ENCODE results near the gene PHLDB2. TPM values are rescaled to one million over a fixed set of nuclear protein-coding genes. Genes with fewer than 3 reads are reported as not detected.

PHLDB2 gene
- total RNA-seq, 1 donor from 2014 or later: 59.1 TPM

DNA sequence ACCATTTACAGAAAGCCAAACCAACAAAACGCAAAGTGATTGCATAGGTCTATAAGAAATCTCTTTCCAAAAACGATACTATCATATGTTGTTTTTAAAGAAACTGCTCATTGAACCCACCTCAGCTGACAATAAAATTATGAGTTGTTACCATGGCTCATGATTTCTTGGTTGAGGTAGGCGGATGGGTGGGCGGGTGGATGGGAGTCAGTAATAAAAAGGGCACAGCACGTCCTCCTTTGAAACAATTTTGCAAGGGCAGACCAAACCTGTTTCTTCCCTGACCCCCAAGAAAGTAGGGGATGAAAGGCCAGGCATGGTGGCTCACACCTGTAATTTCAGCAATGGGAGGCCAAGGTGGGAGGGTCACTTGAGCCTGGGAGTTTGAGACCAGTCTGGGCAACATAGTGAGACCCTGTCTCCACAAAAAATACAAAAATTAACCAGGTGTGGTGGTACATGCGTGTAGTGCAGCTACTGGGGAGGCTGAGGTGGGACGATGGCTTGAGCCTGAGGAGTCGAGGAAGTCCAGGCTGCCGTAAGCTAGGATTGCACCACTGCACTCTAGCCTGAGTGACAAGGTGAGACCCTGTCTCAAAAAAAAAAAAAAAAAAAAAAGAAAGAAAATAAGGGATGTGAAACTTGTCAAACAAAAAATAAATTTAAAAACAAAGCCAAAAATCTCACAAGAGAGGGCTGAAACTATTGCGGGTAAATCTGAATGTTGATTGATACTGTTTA, 121.8 kb downstream of the PHLDB2 start:
- TF ChIP-seq, protein P1, sequence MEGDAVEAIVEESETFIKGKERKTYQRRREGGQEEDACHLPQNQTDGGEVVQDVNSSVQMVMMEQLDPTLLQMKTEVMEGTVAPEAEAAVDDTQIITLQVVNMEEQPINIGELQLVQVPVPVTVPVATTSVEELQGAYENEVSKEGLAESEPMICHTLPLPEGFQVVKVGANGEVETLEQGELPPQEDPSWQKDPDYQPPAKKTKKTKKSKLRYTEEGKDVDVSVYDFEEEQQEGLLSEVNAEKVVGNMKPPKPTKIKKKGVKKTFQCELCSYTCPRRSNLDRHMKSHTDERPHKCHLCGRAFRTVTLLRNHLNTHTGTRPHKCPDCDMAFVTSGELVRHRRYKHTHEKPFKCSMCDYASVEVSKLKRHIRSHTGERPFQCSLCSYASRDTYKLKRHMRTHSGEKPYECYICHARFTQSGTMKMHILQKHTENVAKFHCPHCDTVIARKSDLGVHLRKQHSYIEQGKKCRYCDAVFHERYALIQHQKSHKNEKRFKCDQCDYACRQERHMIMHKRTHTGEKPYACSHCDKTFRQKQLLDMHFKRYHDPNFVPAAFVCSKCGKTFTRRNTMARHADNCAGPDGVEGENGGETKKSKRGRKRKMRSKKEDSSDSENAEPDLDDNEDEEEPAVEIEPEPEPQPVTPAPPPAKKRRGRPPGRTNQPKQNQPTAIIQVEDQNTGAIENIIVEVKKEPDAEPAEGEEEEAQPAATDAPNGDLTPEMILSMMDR (IDR thresholded peaks at IDR 0.05; ENCODE audit: unreplicated experiment): no peak
- Mint-ChIP-seq H3K9me3 (ENCODE audit: low read depth) (no peaks in the 10 kb centered on the region), H3K36me3 (ENCODE audit: insufficient read depth) (peaks cover 5% of the 10 kb centered on the region), H3K4me1 (ENCODE audit: low read depth) (peaks cover 24% of the 10 kb centered on the region), H3K4me3 (ENCODE audit: low read depth) (peak overlapping the region; percentile 91), H3K27me3 (no peaks in the 10 kb centered on the region), H3K27ac (peak overlapping the region; percentile 79)
- no peak for DNase-seq (ENCODE audit: low spot score, unreplicated experiment)

DNA sequence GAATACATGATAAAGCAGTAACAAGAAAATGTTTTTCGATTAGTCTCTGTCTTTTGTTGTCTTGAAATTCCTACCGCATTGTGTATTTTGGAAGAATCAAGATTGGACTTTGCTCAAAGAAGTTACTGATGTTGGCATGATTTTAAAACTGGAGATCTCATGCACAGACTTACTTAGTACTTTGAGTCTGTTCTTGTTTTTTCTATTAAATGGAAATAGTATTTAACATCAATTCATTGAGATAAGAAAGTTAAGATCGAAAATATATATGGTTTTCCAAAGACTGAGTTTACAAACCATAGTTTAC, 122.3 kb downstream of the PHLDB2 start:
- Mint-ChIP-seq H3K27ac (peak overlapping the region; percentile 79), H3K36me3 (ENCODE audit: insufficient read depth) (peaks cover 6% of the 10 kb centered on the region), H3K9me3 (ENCODE audit: low read depth) (no peaks in the 10 kb centered on the region), H3K27me3 (no peaks in the 10 kb centered on the region), H3K4me3 (ENCODE audit: low read depth) (peak overlapping the region; percentile 39), H3K4me1 (ENCODE audit: low read depth) (peaks cover 24% of the 10 kb centered on the region)
- no peak for DNase-seq (ENCODE audit: low spot score, unreplicated experiment)
- TF ChIP-seq, protein P1 (IDR thresholded peaks at IDR 0.05; ENCODE audit: unreplicated experiment): no peak

DNA sequence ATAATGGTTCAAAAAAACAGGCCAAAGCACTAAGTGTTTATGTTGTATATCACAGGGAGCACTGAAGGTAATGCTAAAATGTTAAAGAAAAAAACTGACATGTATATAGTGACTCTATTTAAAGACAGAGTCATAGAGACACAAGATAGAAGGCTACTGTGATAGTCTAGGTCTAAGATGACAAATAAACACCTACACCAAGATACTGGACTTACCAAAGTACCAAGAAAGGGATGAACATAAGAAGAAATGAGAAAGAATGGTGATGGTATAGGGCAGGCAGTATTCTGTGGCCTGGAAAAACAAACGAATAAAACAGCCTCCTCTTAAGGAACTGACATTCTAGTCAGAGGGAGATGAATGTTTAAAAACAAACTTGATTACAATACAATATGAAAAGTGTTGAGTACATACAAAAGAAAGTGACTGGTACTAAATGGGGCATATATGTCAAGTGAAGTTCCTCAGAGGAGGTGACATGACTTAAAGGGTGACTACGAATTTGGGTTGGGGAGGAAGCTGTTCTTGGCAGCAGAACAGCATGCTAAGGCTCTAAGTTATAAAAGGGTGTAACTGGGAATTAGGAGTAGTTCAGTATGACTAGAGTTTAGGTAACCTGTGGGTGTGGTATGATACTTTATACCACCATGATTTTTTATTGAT, 125.7 kb downstream of the PHLDB2 start:
- Mint-ChIP-seq H3K4me3 (ENCODE audit: low read depth) (no peak overlapping the region), H3K27ac (no peak overlapping the region), H3K27me3 (no peaks in the 10 kb centered on the region), H3K36me3 (ENCODE audit: insufficient read depth) (peaks cover 8% of the 10 kb centered on the region), H3K9me3 (ENCODE audit: low read depth) (no peaks in the 10 kb centered on the region), H3K4me1 (ENCODE audit: low read depth) (peaks cover 20% of the 10 kb centered on the region)
- no peak for DNase-seq (ENCODE audit: low spot score, unreplicated experiment)
- TF ChIP-seq, protein P1 (IDR thresholded peaks at IDR 0.05; ENCODE audit: unreplicated experiment): no peak

DNA sequence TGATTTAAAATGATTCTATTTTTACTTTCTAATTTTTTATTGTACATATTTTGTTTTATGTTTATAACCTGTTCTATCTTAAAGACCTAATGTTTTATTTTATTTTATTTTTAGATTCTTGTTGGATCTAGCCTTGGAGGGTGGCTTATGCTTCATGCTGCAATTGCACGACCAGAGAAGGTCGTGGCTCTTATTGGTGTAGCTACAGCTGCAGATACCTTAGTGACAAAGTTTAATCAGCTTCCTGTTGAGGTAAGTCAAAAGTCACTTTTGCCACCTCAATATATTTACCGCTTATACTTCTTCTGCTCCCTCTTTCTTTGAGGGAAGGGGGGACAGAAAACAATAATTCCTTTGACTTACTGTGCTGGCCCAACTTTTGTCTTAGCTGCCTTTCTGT, 127.7 kb downstream of the PHLDB2 start:
- no peaks in the 10 kb centered on the region for H3K27me3 Mint-ChIP-seq
- H3K27ac Mint-ChIP-seq: no peak overlapping the region

DNA sequence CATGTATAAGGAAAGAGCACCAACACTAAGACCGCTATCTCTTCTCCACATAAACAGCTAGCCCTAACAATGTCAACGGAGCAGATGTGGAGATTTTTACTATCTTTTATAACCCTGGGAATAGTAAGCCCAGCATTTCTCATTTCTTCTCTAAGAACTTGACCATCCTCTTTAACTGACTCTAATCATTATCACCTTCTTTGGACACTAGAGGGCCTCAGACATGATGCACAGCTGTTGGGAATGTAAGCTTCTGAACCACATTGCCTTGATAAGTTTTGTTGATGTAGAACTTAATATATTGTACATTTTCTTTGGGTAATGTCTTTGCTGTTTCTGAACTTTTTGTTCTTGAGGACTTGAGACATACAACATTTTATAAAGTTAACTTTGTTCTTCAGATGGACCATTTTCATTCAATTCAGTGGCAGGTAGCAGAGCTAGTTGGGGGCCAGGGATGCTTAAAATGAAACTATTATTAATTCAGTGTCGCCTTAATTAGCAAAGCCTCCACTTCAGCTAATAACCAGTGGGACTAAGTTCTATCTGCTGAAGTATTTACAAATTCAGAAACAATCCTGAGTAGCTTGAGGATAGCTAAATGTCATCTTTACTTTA, 130.1 kb downstream of the PHLDB2 start:
- peaks cover 13% of the 10 kb centered on the region for H3K36me3 Mint-ChIP-seq (ENCODE audit: insufficient read depth)
- no peak overlapping the region for H3K4me3 Mint-ChIP-seq (ENCODE audit: low read depth)
- H3K9me3 Mint-ChIP-seq (ENCODE audit: low read depth): no peaks in the 10 kb centered on the region
- no peaks in the 10 kb centered on the region for H3K27me3 Mint-ChIP-seq
- H3K27ac Mint-ChIP-seq: no peak overlapping the region
- DNase-seq (ENCODE audit: low spot score, unreplicated experiment): no peak
- H3K4me1 Mint-ChIP-seq (ENCODE audit: low read depth): no peaks in the 10 kb centered on the region
- TF ChIP-seq, protein P1 (IDR thresholded peaks at IDR 0.05; ENCODE audit: unreplicated experiment): peak; percentile 73

More for the DNA sequence above, 127.7 kb downstream of the PHLDB2 start:
- Mint-ChIP-seq H3K36me3 (ENCODE audit: insufficient read depth) (peaks cover 10% of the 10 kb centered on the region), H3K9me3 (ENCODE audit: low read depth) (no peaks in the 10 kb centered on the region), H3K4me3 (ENCODE audit: low read depth) (no peak overlapping the region), H3K4me1 (ENCODE audit: low read depth) (peaks cover 3% of the 10 kb centered on the region)
- no peak for DNase-seq (ENCODE audit: low spot score, unreplicated experiment)
- TF ChIP-seq, protein P1 (IDR thresholded peaks at IDR 0.05; ENCODE audit: unreplicated experiment): no peak

Data from progenitor cell of endocrine pancreas (in vitro differentiated cells).